ENCODE measurements around the gene LPAR2.
A peak's percentile ranks its signal among the peaks of the same experiment; 100 is the strongest.

LPAR2 gene

DNA sequence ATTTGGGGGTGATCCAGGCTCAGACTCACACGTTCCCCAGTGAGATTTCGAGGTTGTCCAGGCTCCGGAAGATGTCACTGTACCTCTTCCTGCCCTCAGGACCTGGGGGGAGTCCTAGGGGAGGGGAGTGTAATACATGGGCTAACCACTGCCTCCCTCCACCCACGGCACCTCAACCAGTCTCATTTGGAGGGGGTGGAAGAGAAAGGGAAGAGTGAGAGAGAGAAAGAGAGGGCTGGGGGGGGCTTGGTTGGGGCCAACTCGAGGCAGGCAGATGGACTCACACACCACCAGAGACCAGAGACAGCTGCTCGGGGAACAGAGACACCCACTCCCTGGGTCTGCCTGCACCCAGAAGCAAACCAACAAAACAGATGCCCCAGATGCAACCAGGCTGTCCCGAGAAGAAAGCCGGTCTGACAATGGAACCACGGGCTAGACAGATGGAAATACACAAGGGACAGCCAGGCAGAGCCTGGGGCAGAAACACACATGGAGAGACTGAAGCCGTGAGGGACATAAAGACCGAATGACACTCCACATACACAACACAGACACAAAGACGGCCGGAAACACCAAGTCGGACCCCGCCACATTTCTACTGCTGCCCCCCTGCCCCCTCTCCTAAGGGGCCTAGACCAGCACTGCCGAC is 14.6 kb upstream of the LPAR2 start:
- peak overlapping the region; percentile 98 for H3K4me2 ChIP-seq (ENCODE audit: low read depth, low read length, poor library complexity, severe bottlenecking)
- H3K36me3 ChIP-seq (ENCODE audit: insufficient read depth, low read length), result peaks cover 26% of the 10 kb centered on the region; the same call in 1 of the 2 replicates
- peak overlapping the region; percentile 88 for H3K9ac ChIP-seq (ENCODE audit: low read depth, low read length, poor library complexity, severe bottlenecking)
- TF ChIP-seq, protein P1, sequence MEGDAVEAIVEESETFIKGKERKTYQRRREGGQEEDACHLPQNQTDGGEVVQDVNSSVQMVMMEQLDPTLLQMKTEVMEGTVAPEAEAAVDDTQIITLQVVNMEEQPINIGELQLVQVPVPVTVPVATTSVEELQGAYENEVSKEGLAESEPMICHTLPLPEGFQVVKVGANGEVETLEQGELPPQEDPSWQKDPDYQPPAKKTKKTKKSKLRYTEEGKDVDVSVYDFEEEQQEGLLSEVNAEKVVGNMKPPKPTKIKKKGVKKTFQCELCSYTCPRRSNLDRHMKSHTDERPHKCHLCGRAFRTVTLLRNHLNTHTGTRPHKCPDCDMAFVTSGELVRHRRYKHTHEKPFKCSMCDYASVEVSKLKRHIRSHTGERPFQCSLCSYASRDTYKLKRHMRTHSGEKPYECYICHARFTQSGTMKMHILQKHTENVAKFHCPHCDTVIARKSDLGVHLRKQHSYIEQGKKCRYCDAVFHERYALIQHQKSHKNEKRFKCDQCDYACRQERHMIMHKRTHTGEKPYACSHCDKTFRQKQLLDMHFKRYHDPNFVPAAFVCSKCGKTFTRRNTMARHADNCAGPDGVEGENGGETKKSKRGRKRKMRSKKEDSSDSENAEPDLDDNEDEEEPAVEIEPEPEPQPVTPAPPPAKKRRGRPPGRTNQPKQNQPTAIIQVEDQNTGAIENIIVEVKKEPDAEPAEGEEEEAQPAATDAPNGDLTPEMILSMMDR (conservative IDR thresholded peaks at IDR 0.05; ENCODE audit: low read length), result no peak
- TF ChIP-seq EZH2phosphoT487 (IDR thresholded peaks at IDR 0.05; ENCODE audit: borderline replicate concordance), result no peak
- no peaks in the 10 kb centered on the region for H4K20me1 ChIP-seq (ENCODE audit: insufficient read depth, low read length, poor library complexity, severe bottlenecking)
- peaks cover 11% of the 10 kb centered on the region; the same call in 1 of the 2 replicates for H3K79me2 ChIP-seq (ENCODE audit: insufficient read depth, low read length)
- H3F3A ChIP-seq (ENCODE audit: low read depth), result no peaks in the 10 kb centered on the region
- H2AFZ ChIP-seq (ENCODE audit: low read length), result peak overlapping the region; percentile 79
- H3K4me1 ChIP-seq (ENCODE audit: insufficient read depth, low read length, poor library complexity, severe bottlenecking), result peaks cover 11% of the 10 kb centered on the region
- no peaks in the 10 kb centered on the region for H3K27me3 ChIP-seq (ENCODE audit: insufficient read depth, low read length, poor library complexity, severe bottlenecking)
- H3K4me3 ChIP-seq (ENCODE audit: low read length, poor library complexity, severe bottlenecking), result peak overlapping the region; percentile 87
- H3K9me2 ChIP-seq (replicated peaks; ENCODE audit: low read depth, low read length), result no peaks in the 10 kb centered on the region
- H3K9me3 ChIP-seq (ENCODE audit: insufficient read depth, low read depth, low read length), result no peaks in the 10 kb centered on the region

DNA sequence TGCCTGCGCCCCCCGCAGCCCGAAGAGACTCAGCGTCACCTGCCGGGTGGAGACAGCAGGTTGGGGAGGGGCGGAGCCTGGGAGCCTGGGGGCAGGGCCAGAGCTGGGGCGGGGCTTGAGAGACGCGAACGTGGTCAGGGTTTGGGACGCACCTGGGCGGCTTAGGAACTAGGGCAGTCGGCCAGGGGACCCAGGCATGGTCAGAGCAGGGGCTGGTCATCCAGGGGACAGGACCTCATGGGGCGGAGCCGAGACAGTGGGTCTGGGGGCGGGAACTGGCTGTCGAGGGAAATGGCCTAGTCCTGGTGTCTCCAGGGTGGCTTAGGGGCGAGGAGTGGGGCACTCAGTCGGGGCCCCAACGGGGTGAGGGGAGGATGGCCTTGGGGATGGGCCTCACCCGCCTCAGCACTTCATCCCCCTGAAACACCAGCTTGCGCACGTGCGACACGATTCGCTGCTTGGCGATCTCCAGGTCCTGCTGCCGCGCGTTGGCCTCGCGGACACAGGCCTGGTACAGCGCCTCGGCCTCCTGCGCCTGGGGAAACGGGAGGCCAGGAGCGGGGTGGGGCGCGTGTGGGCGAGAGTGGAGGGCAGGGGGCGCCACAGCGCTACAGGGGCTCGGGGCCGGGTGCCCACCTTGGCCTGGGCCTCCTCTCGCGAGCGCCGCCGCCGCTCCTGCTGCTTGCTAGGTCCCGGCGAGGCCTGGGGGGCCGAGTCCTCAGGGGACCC is 9.7 kb upstream of the LPAR2 start:
- Histone ChIP-seq H3K4me3 (ENCODE audit: low read length, poor library complexity, severe bottlenecking) (no peak overlapping the region), H3K9ac (ENCODE audit: low read depth, low read length, poor library complexity, severe bottlenecking) (no peak overlapping the region), H3K36me3 (ENCODE audit: insufficient read depth, low read length) (peaks cover 17% of the 10 kb centered on the region; the same call in 1 of the 2 replicates), H2AFZ (ENCODE audit: low read length) (no peak overlapping the region), H3K27me3 (ENCODE audit: insufficient read depth, low read length, poor library complexity, severe bottlenecking) (no peaks in the 10 kb centered on the region), H4K20me1 (ENCODE audit: insufficient read depth, low read length, poor library complexity, severe bottlenecking) (no peaks in the 10 kb centered on the region), H3F3A (ENCODE audit: low read depth) (no peaks in the 10 kb centered on the region), H3K9me3 (ENCODE audit: insufficient read depth, low read depth, low read length) (no peaks in the 10 kb centered on the region), H3K79me2 (ENCODE audit: insufficient read depth, low read length) (peaks cover 6% of the 10 kb centered on the region; the same call in 1 of the 2 replicates), H3K9me2 (replicated peaks; ENCODE audit: low read depth, low read length) (no peaks in the 10 kb centered on the region), H3K4me1 (ENCODE audit: insufficient read depth, low read length, poor library complexity, severe bottlenecking) (peaks cover 10% of the 10 kb centered on the region), H3K4me2 (ENCODE audit: low read depth, low read length, poor library complexity, severe bottlenecking) (no peak overlapping the region)
- TF ChIP-seq, protein P1 (conservative IDR thresholded peaks at IDR 0.05; ENCODE audit: low read length), result no peak
- no peak for TF ChIP-seq EZH2phosphoT487 (IDR thresholded peaks at IDR 0.05; ENCODE audit: borderline replicate concordance)

DNA sequence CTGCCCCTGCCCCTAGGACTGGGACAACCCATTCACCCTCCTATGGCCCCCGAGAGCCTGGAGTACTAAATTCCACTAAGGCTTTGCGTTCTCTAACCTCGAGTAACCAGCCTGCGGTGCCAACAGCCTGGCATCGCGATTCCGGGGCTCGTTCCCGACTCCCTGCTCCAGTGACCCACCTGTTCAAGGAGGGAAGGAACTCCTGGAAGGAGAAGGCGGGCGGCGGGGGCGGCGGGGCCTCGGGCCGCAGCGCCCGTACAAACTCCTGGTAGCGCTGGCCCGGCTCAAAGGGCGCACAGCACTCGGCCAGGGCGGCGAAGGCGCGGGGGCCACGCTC is 9.1 kb upstream of the LPAR2 start:
- H3K9me3 ChIP-seq (ENCODE audit: insufficient read depth, low read depth, low read length), result no peaks in the 10 kb centered on the region
- H4K20me1 ChIP-seq (ENCODE audit: insufficient read depth, low read length, poor library complexity, severe bottlenecking), result no peaks in the 10 kb centered on the region
- H3K4me2 ChIP-seq (ENCODE audit: low read depth, low read length, poor library complexity, severe bottlenecking), result no peak overlapping the region
- H3K79me2 ChIP-seq (ENCODE audit: insufficient read depth, low read length), result peaks cover under 1% of the 10 kb centered on the region; the same call in 1 of the 2 replicates
- no peaks in the 10 kb centered on the region for H3F3A ChIP-seq (ENCODE audit: low read depth)
- H3K9ac ChIP-seq (ENCODE audit: low read depth, low read length, poor library complexity, severe bottlenecking), result no peak overlapping the region
- H3K27me3 ChIP-seq (ENCODE audit: insufficient read depth, low read length, poor library complexity, severe bottlenecking), result no peaks in the 10 kb centered on the region
- peaks cover 5% of the 10 kb centered on the region for H3K4me1 ChIP-seq (ENCODE audit: insufficient read depth, low read length, poor library complexity, severe bottlenecking)
- peaks cover 17% of the 10 kb centered on the region; the same call in 1 of the 2 replicates for H3K36me3 ChIP-seq (ENCODE audit: insufficient read depth, low read length)
- H2AFZ ChIP-seq (ENCODE audit: low read length), result no peak overlapping the region
- H3K9me2 ChIP-seq (replicated peaks; ENCODE audit: low read depth, low read length), result no peaks in the 10 kb centered on the region
- TF ChIP-seq EZH2phosphoT487 (IDR thresholded peaks at IDR 0.05; ENCODE audit: borderline replicate concordance), result no peak
- TF ChIP-seq, protein P1 (conservative IDR thresholded peaks at IDR 0.05; ENCODE audit: low read length), result no peak
- H3K4me3 ChIP-seq (ENCODE audit: low read length, poor library complexity, severe bottlenecking), result no peak overlapping the region
